Tibial artery (tissue), 4 donors: Measurements from ENCODE around the gene MYNN.
"Not testable (repeated sequence)": the region's sequence is repeated elsewhere in the genome, so short reads cannot be mapped to it uniquely, and the experiment has no call there.

Experiments used
- DNase-seq, 2 donors: peaks; one replicate each; pipeline ENCODE4 v3.0.0-alpha.2; 2019
- H3K27ac ChIP-seq, 2 donors: fragments of 200-600 bp; sonication (generic) in 1 of 2; 1 replicate in 1 of 2; 2 replicates in 1 of 2; pipeline ENCODE4 v1.5.1; 2018 to 2019; ENCODE audit warnings: mild to moderate bottlenecking in 1 of 2
- H3K27me3 ChIP-seq, 2 donors: fragments of 200-600 bp; sonication (generic) in 1 of 2; one replicate each; pipeline versions ENCODE4 v1.5.1 to v1.6.0; 2016 to 2019
- H3K36me3 ChIP-seq, 3 donors: fragments of 200-600 bp; sonication (generic) in 2 of 3; one replicate each; pipeline ENCODE4 v1.5.1; 2016 to 2019; ENCODE audit warnings: mild to moderate bottlenecking in 2 of 3
- H3K4me1 ChIP-seq, 4 donors: fragments of 200-600 bp; sonication (generic) in 2 of 4; 1 replicate in 3 of 4; 2 replicates in 1 of 4; pipeline ENCODE4 v1.5.1; 2016 to 2019
- H3K4me3 ChIP-seq, 2 donors: fragments of 200-600 bp; sonication (generic) in 1 of 2; 1 replicate in 1 of 2; 2 replicates in 1 of 2; pipeline ENCODE4 v1.5.1; 2018 to 2019; ENCODE audit warnings: mild to moderate bottlenecking in 2 of 2
- H3K9me3 ChIP-seq, 3 donors: fragments of 200-600 bp; sonication (generic) in 1 of 3; one replicate each; pipeline ENCODE4 v1.5.1; 2016 to 2019
- CTCF ChIP-seq, 2 experiments: fragments of 200-600 bp in 1 of 2; fragments of 450-650 bp in 1 of 2; IDR thresholded peaks; one replicate each; pipeline ENCODE4 v1.5.1; 2017 to 2019; ENCODE audit warnings: antibody characterized with exemption in 2 of 2, mild to moderate bottlenecking in 1 of 2, moderate library complexity in 1 of 2
- intact Hi-C: fragments of 100-400 bp; cut with DNase I; formaldehyde crosslinking; loops from one replicate; pipeline ENCODE4 v1.15.0; 2023; ENCODE audit warnings: low total_unique reads

Gene MYNN

GRCh38 chr3:169772897-169773816 is at the start of gene MYNN:
TSS of gene MYNN (plus strand) at chr3:169773396. CDS start at chr3:169774296, 900 bp downstream.
- H3K27ac ChIP-seq = peak within 1 kb of the TSS; percentile 93 to 96
- no peaks in the 10 kb centered on the region for H3K9me3 ChIP-seq
- intact Hi-C loops = no loop called here
- peak; percentile 92 to 95 for DNase-seq
- H3K4me3 ChIP-seq = peak within 1 kb of the TSS; percentile 61 to 90
- peaks cover 0 to 24% (median 20%) of the 10 kb centered on the region in 4 donors for H3K4me1 ChIP-seq
- TF ChIP-seq CTCF (IDR thresholded peaks at IDR 0.05) = no peak
- peaks cover 21 to 26% (median 24%) of the 10 kb centered on the region in 3 donors for H3K36me3 ChIP-seq
- no peaks in the 10 kb centered on the region for H3K27me3 ChIP-seq

- H3K27ac ChIP-seq, H3K4me1 ChIP-seq, intact Hi-C loops, H3K4me3 ChIP-seq, H3K36me3 ChIP-seq, H3K27me3 ChIP-seq, DNase-seq: not testable (repeated sequence)
- H3K9me3 ChIP-seq = peaks cover 0 to 22% (median 7%) of the 10 kb centered on the region in 3 donors
These were observed 41.3 kb upstream of the MYNN start for GRCh38 chr3:169731857-169732256.

GRCh38 chr3:169739067-169739466 is 34.1 kb upstream of the MYNN start:
- no peak for TF ChIP-seq CTCF (IDR thresholded peaks at IDR 0.05)
- Histone ChIP-seq H3K36me3 (no peaks in the 10 kb centered on the region), H3K4me3 (no peak overlapping the region), H3K9me3 (peaks cover 0 to 11% (median 0%) of the 10 kb centered on the region in 3 donors), H3K27me3 (no peaks in the 10 kb centered on the region), H3K4me1 (no peaks in the 10 kb centered on the region), H3K27ac (no peak overlapping the region)
- intact Hi-C loops = no loop called here
- DNase-seq = no peak

GRCh38 chr3:169744366-169745054 is 28.7 kb upstream of the MYNN start:
- Histone ChIP-seq H3K27ac (no peak overlapping the region), H3K4me3 (no peak overlapping the region), H3K4me1 (no peaks in the 10 kb centered on the region), H3K9me3 (no peaks in the 10 kb centered on the region), H3K27me3 (no peaks in the 10 kb centered on the region), H3K36me3 (no peaks in the 10 kb centered on the region)
- peak; percentile 9 to 29 for TF ChIP-seq CTCF (IDR thresholded peaks at IDR 0.05)
- intact Hi-C loops = no loop called here
- DNase-seq = no peak

GRCh38 chr3:169746924-169747323 is 26.3 kb upstream of the MYNN start:
- no peak for TF ChIP-seq CTCF (IDR thresholded peaks at IDR 0.05)
- Histone ChIP-seq H3K9me3 (no peaks in the 10 kb centered on the region), H3K4me1 (no peaks in the 10 kb centered on the region), H3K27me3 (no peaks in the 10 kb centered on the region), H3K36me3 (no peaks in the 10 kb centered on the region), H3K4me3 (no peak overlapping the region), H3K27ac (no peak overlapping the region)
- intact Hi-C loops = no loop called here
- DNase-seq = no peak

GRCh38 chr3:169748670-169749069 is 24.5 kb upstream of the MYNN start:
- H3K27ac ChIP-seq = no peak overlapping the region
- H3K4me1 ChIP-seq = no peaks in the 10 kb centered on the region
- intact Hi-C loops = no loop called here
- DNase-seq = no peak
- H3K4me3 ChIP-seq = no peak overlapping the region
- TF ChIP-seq CTCF (IDR thresholded peaks at IDR 0.05) = no peak
- no peaks in the 10 kb centered on the region for H3K36me3 ChIP-seq
- no peaks in the 10 kb centered on the region for H3K9me3 ChIP-seq
- no peaks in the 10 kb centered on the region for H3K27me3 ChIP-seq
